Retinal pigment epithelial cell (primary cell): ENCODE measurements around the gene PCSK2.

Experiments used
- DNase-seq: peaks from one replicate; pipeline ENCODE4 v3.0.0-alpha.2; 2010; ENCODE audit warnings: low read depth
- H3K4me3 ChIP-seq: 2 replicates; pipeline ENCODE4 v1.5.1; 2011; ENCODE audit warnings: mild to moderate bottlenecking, low read length, control low read depth, moderate library complexity
- TF ChIP-seq, protein P1 (sequence below): conservative IDR thresholded peaks from 2 replicates; pipeline ENCODE4 v1.5.1; 2011; ENCODE audit warnings: low read depth, low read length, control low read depth, inconsistent platforms

The PCSK2 gene

DNA sequence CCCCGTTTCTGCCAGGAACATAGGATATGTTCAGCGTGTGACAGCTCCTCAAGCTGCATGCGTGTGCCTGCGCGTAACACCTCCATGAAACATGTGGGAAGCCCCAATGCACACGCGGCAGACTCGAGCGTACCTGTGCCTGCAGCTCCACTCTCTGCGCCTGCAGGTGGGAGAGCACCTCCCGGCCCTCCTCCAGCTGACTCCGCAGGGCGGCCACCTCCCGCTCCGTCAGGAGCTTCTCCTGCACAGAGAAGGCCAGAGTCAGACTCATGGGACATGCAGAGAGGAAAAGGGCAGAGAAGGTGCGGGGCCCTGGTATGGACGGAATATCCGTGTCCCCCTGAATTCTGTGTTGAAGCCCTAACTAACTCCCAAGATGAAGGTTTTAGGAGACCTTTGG lies 281.9 kb downstream of the PCSK2 start:
- no peak overlapping the region for H3K4me3 ChIP-seq
- DNase-seq = no peak
- TF ChIP-seq, protein P1, sequence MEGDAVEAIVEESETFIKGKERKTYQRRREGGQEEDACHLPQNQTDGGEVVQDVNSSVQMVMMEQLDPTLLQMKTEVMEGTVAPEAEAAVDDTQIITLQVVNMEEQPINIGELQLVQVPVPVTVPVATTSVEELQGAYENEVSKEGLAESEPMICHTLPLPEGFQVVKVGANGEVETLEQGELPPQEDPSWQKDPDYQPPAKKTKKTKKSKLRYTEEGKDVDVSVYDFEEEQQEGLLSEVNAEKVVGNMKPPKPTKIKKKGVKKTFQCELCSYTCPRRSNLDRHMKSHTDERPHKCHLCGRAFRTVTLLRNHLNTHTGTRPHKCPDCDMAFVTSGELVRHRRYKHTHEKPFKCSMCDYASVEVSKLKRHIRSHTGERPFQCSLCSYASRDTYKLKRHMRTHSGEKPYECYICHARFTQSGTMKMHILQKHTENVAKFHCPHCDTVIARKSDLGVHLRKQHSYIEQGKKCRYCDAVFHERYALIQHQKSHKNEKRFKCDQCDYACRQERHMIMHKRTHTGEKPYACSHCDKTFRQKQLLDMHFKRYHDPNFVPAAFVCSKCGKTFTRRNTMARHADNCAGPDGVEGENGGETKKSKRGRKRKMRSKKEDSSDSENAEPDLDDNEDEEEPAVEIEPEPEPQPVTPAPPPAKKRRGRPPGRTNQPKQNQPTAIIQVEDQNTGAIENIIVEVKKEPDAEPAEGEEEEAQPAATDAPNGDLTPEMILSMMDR = no peak

DNA sequence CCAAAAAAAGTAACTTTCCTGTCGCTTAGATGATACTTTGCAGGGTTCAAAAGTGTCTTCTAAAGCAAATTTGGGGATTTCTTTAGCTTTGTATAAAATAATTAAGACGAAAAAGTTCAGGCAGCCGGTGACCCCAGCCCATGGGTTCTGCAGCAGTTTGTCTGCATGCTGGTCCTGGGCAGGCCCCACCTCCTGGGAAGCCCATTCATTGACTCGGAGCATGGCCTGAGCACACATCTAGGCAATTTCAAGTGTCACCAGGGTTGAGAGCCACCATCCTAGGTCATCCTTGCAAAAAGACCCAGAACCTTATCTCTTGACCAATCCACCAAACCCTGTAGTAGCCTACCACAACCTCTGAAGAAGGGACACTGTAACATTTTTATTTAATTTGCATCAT lies 283.7 kb downstream of the PCSK2 start:
- DNase-seq = no peak
- H3K4me3 ChIP-seq = no peak overlapping the region
- TF ChIP-seq, protein P1 = no peak

DNA sequence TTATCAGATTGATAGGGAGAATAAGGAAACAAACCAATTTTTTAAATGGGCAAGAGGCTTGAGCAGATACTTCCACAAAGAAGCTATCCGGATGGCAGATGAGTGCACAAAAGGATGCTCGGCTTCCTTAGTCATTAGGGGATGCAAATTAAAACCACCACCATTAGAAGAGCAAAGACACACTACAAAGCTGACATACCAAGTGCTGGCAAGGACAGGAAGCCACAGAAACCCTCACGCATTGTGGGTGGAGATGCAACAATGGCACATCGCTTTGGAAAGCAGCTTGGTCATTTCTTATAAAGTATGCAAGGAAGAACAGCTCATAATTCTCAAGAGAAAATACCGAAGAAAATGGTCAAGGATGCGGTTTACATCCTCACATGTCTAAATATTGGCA lies 284.6 kb downstream of the PCSK2 start:
- no peak overlapping the region for H3K4me3 ChIP-seq
- no peak for DNase-seq
- TF ChIP-seq, protein P1 = no peak

DNA sequence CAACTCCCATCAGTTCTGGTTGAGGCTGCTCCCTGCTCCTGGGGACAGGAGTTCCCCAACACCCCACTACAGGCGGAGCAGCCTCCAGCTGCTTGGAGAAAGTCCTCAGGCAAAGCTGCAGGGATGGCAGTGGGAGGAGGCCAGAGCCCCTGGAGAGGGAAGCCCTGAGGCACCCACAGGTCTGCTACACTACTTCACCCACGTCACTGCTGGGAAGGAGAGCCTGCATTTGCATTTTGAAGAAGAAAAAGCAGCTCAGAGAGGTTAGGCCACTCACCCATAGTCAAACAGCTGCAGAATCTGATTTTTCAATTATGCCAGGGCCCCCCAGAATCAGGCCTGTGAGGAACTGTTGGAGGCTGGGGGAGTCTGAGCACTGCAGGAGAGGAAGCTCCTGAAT lies 287.1 kb downstream of the PCSK2 start:
- TF ChIP-seq, protein P1 = no peak
- H3K4me3 ChIP-seq = no peak overlapping the region
- no peak for DNase-seq

DNA sequence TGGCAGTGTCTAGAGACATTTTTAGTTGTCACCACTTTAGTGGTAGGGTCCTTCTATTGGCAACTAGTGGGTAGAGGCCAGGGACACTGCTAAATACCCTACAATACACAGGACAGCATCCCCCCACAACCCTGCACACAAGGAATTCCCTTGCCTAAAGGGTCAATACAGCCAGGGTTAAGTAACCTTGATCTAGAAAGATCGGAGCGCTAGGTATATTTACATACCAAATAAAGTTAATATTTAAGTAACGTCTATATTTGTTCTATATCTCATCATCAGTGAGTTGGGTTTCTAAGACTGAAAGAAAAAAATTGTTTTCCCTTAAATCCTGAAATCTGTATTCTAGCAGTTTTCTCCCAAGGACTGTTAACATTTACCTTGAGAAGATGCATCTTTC lies 288.2 kb downstream of the PCSK2 start:
- H3K4me3 ChIP-seq = no peak overlapping the region
- no peak for DNase-seq
- TF ChIP-seq, protein P1 = no peak

DNA sequence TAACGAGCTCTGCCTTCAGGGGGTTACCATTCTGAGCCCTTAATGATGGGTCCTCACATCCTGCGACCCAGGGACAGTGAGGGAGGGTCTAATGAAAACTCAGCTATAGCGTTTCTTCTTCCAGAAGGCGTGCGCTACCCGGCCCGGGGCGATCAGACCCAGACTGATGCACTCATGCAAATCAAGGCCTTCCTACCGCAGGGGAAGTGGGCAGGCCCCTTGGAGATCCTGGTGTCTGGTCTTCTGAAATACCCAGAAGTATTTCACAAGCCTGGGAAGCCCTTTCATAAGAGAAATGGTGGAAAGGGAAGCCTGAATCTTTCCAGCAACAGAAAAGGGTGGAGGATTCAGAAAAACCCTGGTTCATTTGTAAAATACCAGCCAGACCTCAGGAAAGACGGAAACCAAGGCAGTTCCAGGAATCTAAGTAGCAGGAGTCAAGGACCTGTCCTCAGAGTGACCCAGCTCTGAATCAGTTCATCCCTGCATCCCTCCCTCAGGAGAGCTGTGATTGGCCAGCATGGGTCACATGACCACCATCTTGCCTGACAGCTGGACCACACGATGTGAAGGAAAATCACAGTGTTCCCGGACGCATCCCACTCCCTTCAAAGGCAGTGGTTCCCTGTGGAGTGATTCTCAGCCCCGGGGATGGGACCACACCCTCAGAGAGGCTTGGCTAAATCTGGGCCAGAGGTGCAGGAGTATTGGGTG lies 291.7 kb downstream of the PCSK2 start:
- no peak for DNase-seq
- no peak overlapping the region for H3K4me3 ChIP-seq
- TF ChIP-seq, protein P1 = no peak

DNA sequence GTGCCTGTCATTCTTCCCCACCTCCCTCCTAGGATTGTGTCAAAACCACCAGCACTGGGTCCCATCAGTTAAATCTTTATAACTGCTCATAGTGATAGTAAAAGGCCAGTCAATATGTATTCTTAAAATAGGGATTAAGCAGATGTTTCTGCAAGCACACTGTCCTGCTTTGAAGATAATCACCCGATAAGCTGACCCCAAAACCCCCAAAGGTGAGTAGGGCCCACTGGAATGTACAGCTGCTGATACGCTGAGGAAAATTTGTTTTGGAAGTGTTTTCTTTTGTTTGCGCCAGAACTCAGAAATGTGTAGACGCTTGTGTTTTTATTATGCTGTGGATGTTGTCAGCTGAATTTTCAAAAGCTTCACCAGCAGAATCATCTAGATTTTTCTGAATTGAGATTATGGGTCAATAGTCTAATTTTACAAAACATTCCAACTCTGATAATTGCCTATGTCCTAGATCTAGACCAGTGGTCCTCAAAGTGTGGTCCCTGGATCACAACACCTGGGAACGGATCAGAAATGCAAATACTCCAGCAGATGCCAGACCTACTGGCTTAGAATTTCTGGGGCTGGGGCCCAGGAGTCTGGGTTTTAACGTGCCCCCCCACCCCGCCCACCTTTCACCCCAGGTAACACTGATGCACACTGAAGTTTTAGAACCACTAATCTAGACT lies 292.9 kb downstream of the PCSK2 start:
- DNase-seq = no peak
- no peak overlapping the region for H3K4me3 ChIP-seq
- TF ChIP-seq, protein P1 = no peak
